Fibroblast of lung (primary cell): ENCODE results near the gene ADGRD1.

ENCODE experiments used
- CTCF ChIP-seq, 2 donors: IDR thresholded peaks in 1 of 2; conservative IDR thresholded peaks in 1 of 2; 1 replicate in 1 of 2; 2 replicates in 1 of 2; pipeline ENCODE4 v1.5.1; 2011 to 2012; ENCODE audit warnings: low read length in 2 of 2, control low read depth in 1 of 2, inconsistent platforms in 1 of 2, low read depth in 1 of 2, mild to moderate bottlenecking in 1 of 2
- EZH2 ChIP-seq: IDR thresholded peaks from 2 replicates; pipeline ENCODE4 v1.5.1; 2012; ENCODE audit warnings: low read length, control low read depth, mild to moderate bottlenecking; ENCODE audit errors: missing control alignments

GRCh38 chr12:130916241-130916911, 37.3 kb upstream of the ADGRD1 start:
- TF ChIP-seq CTCF (conservative IDR thresholded peaks at IDR 0.05 in 1 of 2, IDR thresholded peaks at IDR 0.05 in 1 of 2; ENCODE audit: low read depth in 1 of 2, low read length in 2 of 2) (peak; percentile 98 to 100), EZH2 (no peak)
